GM12873 (cell line): Measurements from ENCODE around the gene PRICKLE1.

Experiments
- TF ChIP-seq, protein P1 (sequence below): IDR thresholded peaks from 2 replicates; pipeline ENCODE4 v1.5.1; 2012; ENCODE audit warnings: low read depth, mild to moderate bottlenecking, moderate library complexity, low read length, control low read depth; ENCODE audit not compliant: insufficient read depth; ENCODE audit errors: missing control alignments

Gene PRICKLE1

DNA sequence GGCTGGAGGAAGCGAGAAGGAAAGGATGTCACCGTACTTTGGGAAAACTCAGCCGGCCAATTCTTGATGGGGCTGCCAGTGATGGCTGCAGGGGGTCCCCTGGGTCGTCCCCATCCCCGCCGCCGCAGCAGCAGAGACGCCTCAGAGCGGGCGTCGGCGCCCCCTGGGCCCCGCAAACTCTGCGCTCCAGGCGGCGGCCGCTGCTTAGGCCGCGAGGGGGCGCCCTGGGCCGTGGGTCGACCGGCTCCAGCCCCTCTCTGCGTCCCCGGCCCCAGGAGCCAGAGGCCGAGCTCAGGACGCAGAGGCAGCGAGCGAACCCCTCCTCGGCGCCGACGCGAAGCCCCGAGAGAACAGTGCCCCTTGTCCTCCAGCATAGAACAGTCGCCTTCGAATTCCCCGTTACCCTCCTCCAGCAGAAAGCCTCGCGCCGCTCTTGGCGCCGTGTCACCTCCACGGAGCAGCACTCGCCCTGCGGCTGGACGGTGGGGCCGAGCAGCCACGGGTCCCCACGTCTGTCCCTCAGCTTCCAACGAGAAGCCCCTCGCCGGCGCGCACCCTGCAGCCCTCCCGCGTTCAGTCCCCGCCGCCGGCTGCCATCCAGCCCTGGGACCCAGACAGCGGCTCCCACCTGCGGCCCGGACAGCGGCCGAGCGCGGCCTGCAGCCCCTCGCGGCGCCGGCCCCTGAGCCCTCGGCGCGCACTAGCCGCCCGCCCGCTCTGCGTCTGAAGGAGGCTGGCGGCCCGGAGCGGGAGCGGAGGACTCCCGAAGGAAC is 106.6 kb downstream of the PRICKLE1 start:
- TF ChIP-seq, protein P1, sequence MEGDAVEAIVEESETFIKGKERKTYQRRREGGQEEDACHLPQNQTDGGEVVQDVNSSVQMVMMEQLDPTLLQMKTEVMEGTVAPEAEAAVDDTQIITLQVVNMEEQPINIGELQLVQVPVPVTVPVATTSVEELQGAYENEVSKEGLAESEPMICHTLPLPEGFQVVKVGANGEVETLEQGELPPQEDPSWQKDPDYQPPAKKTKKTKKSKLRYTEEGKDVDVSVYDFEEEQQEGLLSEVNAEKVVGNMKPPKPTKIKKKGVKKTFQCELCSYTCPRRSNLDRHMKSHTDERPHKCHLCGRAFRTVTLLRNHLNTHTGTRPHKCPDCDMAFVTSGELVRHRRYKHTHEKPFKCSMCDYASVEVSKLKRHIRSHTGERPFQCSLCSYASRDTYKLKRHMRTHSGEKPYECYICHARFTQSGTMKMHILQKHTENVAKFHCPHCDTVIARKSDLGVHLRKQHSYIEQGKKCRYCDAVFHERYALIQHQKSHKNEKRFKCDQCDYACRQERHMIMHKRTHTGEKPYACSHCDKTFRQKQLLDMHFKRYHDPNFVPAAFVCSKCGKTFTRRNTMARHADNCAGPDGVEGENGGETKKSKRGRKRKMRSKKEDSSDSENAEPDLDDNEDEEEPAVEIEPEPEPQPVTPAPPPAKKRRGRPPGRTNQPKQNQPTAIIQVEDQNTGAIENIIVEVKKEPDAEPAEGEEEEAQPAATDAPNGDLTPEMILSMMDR, result peak; percentile 83

DNA sequence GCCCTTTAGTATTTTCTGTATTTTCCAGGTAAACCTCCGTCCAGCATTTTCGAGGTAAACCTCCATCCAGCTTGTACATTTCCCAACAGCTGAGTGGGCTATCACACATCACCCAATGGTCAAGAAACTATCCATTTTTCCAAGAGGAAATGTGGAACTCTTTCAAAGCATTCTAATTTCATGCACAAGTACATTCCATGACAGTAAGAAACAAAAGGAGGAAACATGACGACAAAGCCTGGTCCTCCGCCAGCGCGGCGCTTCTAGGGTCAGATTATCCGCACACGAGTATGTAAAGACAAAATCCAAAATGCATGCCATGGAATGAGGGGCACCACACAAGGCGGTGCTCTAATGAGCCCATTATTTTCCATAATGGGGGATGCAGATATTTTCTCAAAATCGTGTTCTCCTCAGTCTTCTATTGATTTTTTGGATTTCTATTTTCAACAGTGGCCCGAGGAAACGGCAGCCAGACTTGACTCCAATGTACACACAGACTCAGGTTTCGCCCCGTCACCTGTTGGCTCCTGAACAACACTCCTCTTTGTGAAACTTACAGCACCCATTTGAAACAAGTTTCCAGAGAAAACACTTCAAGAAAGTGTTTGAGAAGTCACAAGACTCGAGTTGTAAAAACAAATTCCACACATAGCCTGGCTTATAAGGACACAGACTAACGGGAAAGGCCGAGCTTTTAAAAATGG is 107.4 kb downstream of the PRICKLE1 start:
- TF ChIP-seq, protein P1, result no peak

DNA sequence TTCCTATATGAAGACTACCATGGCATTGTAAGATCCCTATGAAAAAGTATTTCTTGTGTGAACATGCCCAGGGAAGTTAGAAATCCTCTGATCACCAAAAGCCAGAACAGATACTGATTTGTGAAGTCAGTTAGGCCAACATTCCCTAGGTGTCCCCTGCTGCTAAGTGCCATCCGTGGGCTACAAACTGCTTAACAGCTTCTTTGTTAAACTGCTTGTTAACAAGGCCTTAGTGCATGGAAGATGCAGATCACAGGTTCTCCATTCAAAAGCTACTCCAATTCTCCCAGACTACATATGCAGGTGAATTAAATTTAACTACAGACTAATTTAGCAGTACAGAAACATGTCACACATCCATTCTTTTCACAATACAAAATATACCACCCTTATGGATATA is 108.2 kb downstream of the PRICKLE1 start:
- TF ChIP-seq, protein P1, result no peak

DNA sequence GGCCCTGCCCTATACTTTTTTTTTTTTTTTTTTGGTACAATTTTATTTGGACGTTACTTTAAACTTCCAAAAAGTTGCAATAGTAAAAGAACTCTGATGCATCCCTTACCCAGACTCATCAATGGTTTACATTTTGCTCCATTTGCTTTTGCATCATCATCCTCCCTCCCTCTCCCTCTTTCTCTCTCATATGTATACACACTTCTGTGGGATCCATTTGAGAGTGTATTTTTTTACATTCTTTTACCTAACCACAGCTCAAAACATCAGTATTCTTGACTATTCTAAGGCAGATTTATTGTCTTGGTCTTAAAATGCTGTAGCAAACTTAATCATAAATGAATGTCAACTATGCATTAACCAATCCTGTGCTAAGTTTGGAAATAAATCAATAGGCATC is 111.6 kb downstream of the PRICKLE1 start:
- TF ChIP-seq, protein P1, result no peak

DNA sequence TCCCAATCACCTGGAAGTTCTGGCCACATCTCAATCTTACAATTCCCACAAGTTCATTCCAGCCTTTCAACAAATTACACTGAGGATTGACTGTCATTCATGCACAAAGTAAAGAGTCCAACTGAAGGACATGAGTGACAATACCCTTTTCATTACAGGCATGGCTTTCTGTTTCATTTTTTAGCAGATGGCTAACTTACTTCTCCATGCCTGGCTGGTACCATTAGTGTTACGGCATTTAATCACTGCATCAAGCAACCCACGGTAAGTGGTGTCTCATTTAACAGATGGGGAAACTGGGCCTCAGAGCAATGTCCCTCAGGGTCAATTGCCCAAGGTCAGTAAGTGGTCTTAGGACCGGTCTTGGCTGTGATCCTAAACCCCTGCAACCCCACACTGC is 114.4 kb downstream of the PRICKLE1 start:
- TF ChIP-seq, protein P1, result no peak

DNA sequence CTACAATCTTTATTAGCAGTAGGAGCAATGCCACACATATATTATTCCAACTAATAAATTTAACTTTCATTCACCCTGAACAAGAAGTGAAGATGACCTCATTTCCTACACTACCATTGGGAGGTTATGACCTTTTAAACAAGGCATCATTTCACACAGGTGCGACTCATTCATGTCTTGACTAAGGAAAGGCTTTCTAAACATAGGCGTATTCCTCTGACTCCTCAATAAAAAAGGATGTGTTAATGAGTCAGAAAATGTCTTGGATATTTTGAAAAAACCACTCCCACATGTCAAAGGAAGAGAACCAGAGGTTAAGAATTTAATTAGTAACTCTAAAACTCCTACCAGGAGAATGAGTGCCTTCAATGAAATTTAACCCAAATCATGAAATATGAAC is 115.2 kb downstream of the PRICKLE1 start:
- TF ChIP-seq, protein P1, result no peak

DNA sequence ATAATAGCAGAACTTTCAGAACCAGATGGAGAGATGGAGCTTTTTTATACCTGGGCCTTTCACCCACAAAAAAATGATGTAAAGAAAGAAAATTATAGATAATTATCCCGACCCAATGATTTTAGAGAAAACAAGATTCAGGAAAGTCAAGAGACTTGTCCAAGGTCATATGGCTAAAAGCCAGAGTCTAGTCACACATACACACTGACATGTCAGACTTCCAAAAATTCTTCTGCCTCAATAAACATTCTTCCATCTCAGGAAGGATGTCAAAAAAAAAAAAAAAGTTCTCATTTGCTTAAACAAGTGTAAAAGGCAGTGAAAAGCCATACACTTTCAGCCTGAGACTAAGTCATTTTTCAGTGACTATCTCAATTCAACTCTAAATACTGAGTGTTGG is 116.0 kb downstream of the PRICKLE1 start:
- TF ChIP-seq, protein P1, result no peak
